Hematopoietic multipotent progenitor cell treated with erythropoietin and hydrocortisone succinate and interleukin-3 and kit ligand, for 17 days (in vitro differentiated cells): ENCODE measurements around the gene PBLD.

Source experiments
- DNase-seq: peaks from one replicate; pipeline ENCODE4 v3.0.0-alpha.2; 2015; ENCODE audit warnings: low spot score

PBLD gene

DNA sequence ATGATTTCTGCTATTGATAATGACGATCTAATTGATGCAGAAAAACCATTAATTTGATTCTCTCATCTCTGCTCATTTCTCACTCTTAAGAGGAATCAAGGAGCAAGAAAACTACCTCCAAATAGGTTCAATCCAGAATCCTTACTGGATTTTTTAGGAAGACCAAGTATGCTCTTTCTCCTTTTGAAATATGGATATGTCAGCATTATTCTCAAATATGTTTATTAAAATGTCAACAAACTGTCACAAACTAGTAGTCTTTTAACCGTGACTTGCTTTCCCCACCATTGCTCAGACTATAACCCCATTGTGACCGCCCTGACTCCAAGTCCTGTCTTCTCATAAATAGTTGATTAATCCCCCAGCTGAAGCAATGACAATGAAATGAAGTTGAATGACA lies 99.7 kb downstream of the PBLD start:
- no peak for DNase-seq
